ENCODE results near the gene IFNLR1. TPM values are rescaled to one million over a fixed set of nuclear protein-coding genes. Genes with fewer than 3 reads are reported as not detected.
A peak's percentile ranks its signal among the peaks of the same experiment; 100 is the strongest.

The IFNLR1 gene
- total and polyA plus RNA-seq, 2 of the 8 experiments (the other 6 are each of a cell fraction or from before 2014, with no cell fraction given), result 6.8 to 10.1 TPM

DNA sequence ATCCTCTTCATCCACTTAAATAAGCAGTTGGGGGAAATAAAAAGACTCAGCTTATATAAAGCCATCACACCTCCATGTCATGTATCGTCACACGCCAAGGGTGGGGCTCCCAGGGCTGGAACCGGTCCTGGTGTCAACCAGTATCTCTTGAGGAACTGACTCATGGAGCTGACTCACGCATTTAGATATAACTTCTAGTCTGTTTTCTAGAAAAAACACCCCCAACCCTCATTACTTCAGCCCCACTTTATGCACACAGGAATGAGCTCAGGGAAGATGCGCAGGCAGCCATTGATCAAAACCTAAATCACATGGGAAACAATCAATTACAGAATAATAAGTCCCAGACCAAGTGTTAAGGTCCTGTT, 37.2 kb downstream of the IFNLR1 start:
- Histone ChIP-seq H3K18ac (ENCODE audit: extremely low read depth, low read length) (no peak overlapping the region), H3K14ac (ENCODE audit: insufficient read length) (no peak overlapping the region), H3K56ac (replicated peaks; ENCODE audit: insufficient read length, low read depth, low read length) (no peak overlapping the region), H3K79me1 (ENCODE audit: low read depth, low read length) (no peaks in the 10 kb centered on the region), H2BK12ac (ENCODE audit: low read depth, low read length) (peak overlapping the region; percentile 56), H3K4me2 (ENCODE audit: insufficient read depth in 1 of 2, low read depth in 2 of 2, low read length in 2 of 2) (peak overlapping the region; percentile 34 to 75), H3K79me2 (ENCODE audit: control insufficient read depth in 1 of 2, insufficient read depth in 2 of 2, low read length in 2 of 2) (peaks cover 0 to 6% of the 10 kb centered on the region in 2 experiments; a peak in 1 of 4 replicates), H4K20me1 (replicated peaks in 1 of 2; ENCODE audit: control insufficient read depth in 1 of 2, insufficient read depth in 2 of 2, low read length in 2 of 2) (no peaks in the 10 kb centered on the region), H3K9ac (replicated peaks in 1 of 4; ENCODE audit: extremely low read depth in 1 of 4, low read depth in 3 of 4, low read length in 3 of 4) (0 out of 7 replicates have a peak overlapping the region, but pooled peaks of 1 of the 4 experiments have one; percentile 9), H3K4me1 (replicated peaks in 1 of 4; ENCODE audit: control insufficient read depth in 3 of 4, insufficient read depth in 4 of 4, low read length in 3 of 4) (peaks cover 3 to 20% (median 14%) of the 10 kb centered on the region in 4 experiments), H3K9me3 (ENCODE audit: insufficient read depth in 2 of 2, low read depth in 1 of 2, low read length in 1 of 2) (no peaks in the 10 kb centered on the region), H3K23ac (ENCODE audit: insufficient read length) (no peak overlapping the region), H3K36me3 (ENCODE audit: control insufficient read depth in 2 of 4, insufficient read depth in 4 of 4, low read length in 3 of 4) (no peaks in the 10 kb centered on the region), H3K27me3 (replicated peaks in 1 of 4; ENCODE audit: control insufficient read depth in 3 of 4, extremely low read depth in 1 of 4, insufficient read depth in 3 of 4, low read length in 3 of 4) (no peaks in the 10 kb centered on the region), H2BK15ac (ENCODE audit: low read length) (0 out of 2 replicates have a peak overlapping the region, but pooled peaks have one; percentile 46), H4K8ac (ENCODE audit: extremely low read depth, insufficient read depth, low read length) (peak overlapping the region; percentile 88), H4K5ac (ENCODE audit: insufficient read length, low read depth, low read length) (no peak overlapping the region), H2AK5ac (ENCODE audit: low read depth, low read length) (peak overlapping the region; percentile 29; the same call in 1 of the 2 replicates), H3K4ac (replicated peaks; ENCODE audit: insufficient read length, low read depth, low read length) (no peak overlapping the region), H3K27ac (ENCODE audit: low read depth, low read length) (peak overlapping the region; percentile 13; the same call in 1 of the 2 replicates), H2AFZ (ENCODE audit: low read length) (peak overlapping the region; percentile 1; the same call in 1 of the 2 replicates), H2BK120ac (replicated peaks; ENCODE audit: low read depth, low read length) (no peak overlapping the region), H3K23me2 (ENCODE audit: low read depth, low read length) (no peaks in the 10 kb centered on the region), H2BK5ac (ENCODE audit: low read depth, low read length) (0 out of 2 replicates have a peak overlapping the region, but pooled peaks have one; percentile 69), H4K91ac (replicated peaks; ENCODE audit: insufficient read length, low read length) (peak overlapping the region; percentile 46), H3K4me3 (ENCODE audit: extremely low read depth in 1 of 4, insufficient read depth in 2 of 4, low read depth in 3 of 4, low read length in 4 of 4) (peak overlapping the region in 1 of 4 experiments; percentile 58; a peak in 4 of 8 replicates), H2BK20ac (ENCODE audit: low read length) (no peak overlapping the region)
- 95% methylated on average over 5 of the region's 5 CpGs; no CpG with 5 or more reads in 1 of the 2 experiments for WGBS, 2 experiments (ENCODE audit: extremely low coverage in 1 of 2, insufficient coverage in 1 of 2, insufficient read length in 1 of 2, insufficient replicate concordance in 2 of 2, low coverage in 1 of 2, low lambda C conversion rate in 2 of 2, missing lambda C conversion rate in 1 of 2)
- ChIA-PET POLR2A (ENCODE audit: partially characterized antibody) (interaction anchor here (0.7 to 7.2 kb wide), 32 partner anchors 9 to 538 kb away, joined by 3 to 82 read pairs (median 4); partner anchors contain the start of genes IFNLR1, MYOM3, SRSF10 and STPG1), CTCF (ENCODE audit: partially characterized antibody) (interaction anchor here (0.8 to 4.0 kb wide), 41 partner anchors 8 to 406 kb away, joined by 3 to 24 read pairs (median 6); partner anchors contain the start of genes IFNLR1, MYOM3 and NCMAP)
- no peak for DNase-seq (ENCODE audit: low read depth in 1 of 2, low spot score in 2 of 2)
- no peak for FAIRE-seq
- TF ChIP-seq CEBPB (IDR thresholded peaks at IDR 0.05; ENCODE audit: low read depth, low read length) (no peak), CHD1 (IDR thresholded peaks at IDR 0.05; ENCODE audit: low read depth, low read length) (no peak), RXRA (IDR thresholded peaks at IDR 0.05; ENCODE audit: insufficient read depth, low read depth, low read length) (no peak), EGR1 (IDR thresholded peaks at IDR 0.05; ENCODE audit: borderline replicate concordance, low read depth, low read length) (no peak), ZNF274 (IDR thresholded peaks at IDR 0.05; ENCODE audit: borderline replicate concordance, extremely low read depth, low read length) (no peak), GTF2F1 (IDR thresholded peaks at IDR 0.05; ENCODE audit: borderline replicate concordance, low read depth, low read length) (no peak), TCF12 (IDR thresholded peaks at IDR 0.05; ENCODE audit: low read depth, low read length) (no peak), SRF (IDR thresholded peaks at IDR 0.05; ENCODE audit: low read depth, low read length) (no peak), TAF7 (optimal IDR thresholded peaks at IDR 0.05; ENCODE audit: borderline replicate concordance, low read depth, low read length) (no peak), MAFK (IDR thresholded peaks at IDR 0.05; ENCODE audit: low read depth, low read length) (no peak)
- TF ChIP-seq, protein P1, sequence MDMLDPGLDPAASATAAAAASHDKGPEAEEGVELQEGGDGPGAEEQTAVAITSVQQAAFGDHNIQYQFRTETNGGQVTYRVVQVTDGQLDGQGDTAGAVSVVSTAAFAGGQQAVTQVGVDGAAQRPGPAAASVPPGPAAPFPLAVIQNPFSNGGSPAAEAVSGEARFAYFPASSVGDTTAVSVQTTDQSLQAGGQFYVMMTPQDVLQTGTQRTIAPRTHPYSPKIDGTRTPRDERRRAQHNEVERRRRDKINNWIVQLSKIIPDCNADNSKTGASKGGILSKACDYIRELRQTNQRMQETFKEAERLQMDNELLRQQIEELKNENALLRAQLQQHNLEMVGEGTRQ (IDR thresholded peaks at IDR 0.05; ENCODE audit: low read length), result no peak

All from H1 (cell line).